Dermis microvascular lymphatic vessel endothelial cell (primary cell): ENCODE measurements around the gene PPM1E. TPM values are rescaled to one million over a fixed set of nuclear protein-coding genes. Genes with fewer than 3 reads are reported as not detected.

ENCODE experiments used
- DNase-seq, 2 donors: peaks; one replicate each; pipeline versions ENCODE4 v3.0.0 to v3.0.0-alpha.2; 2010; ENCODE audit warnings: low read depth in 2 of 2
- total RNA-seq: library from RNA; depleted of rRNA; stranded (reverse); fragments of >200 nt; gene quantifications from 2 replicates; pipeline ENCODE4 v1.2.1, GENCODE V29; 2014

The PPM1E gene
- total RNA-seq, 1 donor from 2014 or later, result under 0.01 TPM

DNA sequence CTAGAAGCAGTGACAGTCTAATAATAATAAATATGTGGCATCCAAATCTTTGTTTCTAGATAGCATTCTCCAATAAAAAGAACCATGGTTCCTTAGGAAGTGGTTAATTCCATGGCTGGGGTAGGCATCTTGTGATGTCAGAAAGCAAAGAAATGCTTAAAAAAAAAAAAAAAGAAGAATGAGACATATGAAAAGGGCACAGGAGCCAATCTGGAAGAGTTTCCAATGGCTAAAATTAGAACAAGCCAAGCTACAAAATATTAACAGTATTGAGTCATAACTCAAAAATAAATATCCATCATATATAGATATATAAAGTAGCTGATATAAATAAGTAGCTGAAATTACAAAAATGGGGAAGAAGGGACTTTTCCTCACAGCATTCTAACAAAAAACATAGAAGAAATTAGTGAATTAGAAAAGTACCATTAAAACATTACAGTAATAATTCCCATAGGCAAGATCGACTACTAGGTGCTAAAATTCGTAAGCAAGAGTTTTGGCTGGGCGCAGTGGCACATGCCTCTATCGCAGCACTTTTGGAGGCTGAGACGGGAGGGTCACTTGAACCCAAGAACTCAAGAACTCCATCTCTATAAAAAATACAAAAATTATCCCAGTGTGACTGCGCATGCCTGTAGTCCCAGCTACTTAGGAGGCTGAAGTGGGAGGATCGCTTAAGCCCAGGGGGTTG lies 239.7 kb downstream of the PPM1E start:
- no peak for DNase-seq

DNA sequence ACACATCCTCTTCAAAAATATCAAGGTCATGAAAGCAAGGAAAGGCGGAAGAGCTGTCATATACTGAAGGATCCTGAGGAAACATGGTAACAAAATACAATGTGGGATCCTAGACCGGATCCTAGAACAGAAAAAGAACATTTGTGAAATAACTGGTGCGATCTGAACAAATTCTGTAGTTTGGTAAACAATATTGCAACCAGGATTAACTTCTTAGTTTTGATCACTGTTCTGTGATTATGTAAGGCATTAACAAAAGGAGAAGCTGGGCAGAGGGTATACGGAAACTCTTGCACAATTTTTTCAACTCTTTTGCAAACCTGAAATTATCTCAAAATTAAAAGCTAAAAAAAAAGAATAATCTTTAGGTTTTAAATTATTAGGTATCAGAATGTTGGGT lies 241.3 kb downstream of the PPM1E start:
- no peak for DNase-seq

DNA sequence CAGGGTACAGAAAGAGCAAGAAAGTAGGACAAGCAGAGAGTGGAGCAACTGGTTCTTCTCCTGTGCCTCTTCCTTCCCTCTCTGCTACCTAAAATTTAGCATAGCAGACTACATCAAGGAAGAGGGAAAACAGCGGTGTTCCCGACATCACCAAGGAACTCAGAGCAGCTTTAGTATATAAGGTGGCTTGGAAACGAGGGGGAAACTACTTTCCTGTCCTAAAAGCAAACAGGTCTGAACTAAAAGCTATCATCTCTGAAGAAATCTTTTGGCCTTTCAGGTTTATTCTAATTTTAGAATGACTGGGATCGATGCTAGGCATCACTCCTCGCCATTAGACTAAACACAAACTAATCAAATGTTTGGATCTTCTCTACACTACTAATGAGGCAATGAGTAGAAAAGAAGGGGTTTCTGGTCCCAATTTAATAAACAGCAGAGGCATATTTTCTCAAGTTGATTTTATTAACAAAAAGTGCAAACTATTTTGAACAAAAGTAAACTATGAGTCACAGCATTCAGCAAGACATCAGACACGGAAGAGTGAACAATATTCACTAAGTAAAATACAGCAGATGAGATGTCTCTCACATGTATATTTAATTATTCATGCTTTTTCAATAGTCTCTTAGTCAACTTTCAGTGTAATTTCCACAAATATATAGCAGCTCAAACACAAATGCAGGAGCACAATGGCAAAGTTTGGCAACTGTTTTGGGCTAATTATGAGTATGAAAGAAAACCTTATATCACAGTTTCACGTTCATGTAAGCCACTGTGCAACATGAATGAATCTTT lies 242.3 kb downstream of the PPM1E start:
- peak in 1 of 2 donors; percentile 24 for DNase-seq

DNA sequence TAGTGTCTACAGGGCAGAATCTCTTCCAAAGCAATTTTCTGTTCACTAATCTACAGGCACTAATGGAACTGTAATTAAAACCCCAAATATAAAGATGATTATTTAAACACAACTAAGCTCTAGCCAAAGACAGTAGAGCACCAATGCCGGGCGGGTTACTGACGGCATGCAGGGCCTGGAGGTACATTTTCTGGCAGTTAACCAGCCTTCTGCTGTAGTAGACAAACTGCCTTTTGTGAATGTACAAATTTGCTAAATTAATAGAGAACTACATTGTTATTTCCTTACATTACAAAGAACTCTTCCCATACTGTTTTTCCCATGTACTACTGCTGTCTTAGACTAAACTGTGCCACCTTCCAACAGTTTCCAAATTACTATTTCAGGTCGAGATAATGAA lies 243.2 kb downstream of the PPM1E start:
- no peak for DNase-seq

DNA sequence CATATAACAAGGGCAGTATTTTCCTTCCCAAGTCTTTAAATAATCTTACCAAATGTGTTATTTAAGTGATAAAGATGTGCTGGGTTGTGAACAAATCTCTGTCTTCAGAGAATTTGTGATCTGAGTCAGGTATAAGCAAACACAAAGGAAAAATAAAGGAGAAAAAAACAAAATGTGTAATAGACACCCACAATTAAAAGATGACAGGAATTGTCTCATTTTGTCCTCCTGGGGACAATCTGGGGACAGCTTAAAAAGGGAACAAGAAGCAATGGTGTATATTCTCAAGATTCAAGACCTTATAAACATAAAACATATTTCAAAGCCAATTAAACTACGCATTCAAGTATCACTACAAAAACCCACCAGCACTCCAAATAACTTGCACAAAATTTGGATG lies 243.8 kb downstream of the PPM1E start:
- no peak for DNase-seq

DNA sequence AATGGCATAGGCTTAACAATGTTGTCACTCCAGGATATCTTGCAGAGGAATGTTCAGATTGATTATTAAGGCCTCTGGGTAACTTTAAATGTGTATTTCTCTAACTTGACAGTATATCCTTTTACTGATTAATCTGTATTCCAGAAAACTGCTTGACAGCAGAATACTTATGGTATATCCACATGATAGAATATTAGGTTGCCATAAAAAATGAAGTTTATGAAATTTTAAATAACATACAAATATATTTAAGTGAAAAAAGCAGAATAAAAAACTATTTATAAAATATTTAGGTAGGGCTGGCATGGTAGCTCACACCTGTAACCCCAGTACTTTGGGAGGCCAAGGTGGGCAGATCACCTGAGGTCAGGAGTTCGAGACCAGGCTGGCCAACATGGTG lies 244.4 kb downstream of the PPM1E start:
- DNase-seq, result no peak

DNA sequence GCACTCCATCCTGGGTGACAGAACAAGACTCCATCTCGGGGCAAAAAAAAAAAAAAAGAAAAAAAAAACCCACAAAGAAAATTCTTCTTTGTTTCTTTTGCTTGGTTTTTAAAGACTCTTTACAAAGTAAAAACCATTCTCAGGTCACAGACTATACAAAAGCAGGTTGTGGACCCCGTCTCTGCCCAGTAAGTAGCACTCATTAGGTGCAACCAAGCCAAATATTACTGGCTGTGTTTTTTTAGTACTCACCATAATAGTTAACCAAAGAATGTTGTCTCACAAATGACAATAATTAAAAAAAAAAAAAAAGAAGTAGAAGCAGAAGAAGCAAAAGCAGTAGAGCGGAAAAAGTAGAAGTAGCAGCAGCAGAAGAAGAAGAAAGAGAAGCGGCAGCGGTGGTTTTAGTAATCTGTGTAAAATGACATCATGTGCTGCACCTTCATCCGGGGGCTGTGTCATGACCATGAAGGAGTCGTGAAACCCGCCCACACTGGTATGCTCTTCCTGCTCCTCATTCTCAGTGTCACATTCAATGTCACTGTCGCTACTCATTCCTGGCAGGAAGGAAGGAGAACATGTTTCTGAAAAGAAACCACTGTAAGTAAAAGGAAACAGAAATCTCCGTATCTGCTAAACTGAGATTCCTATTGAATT lies 245.6 kb downstream of the PPM1E start:
- peak; percentile 43 to 80 for DNase-seq

DNA sequence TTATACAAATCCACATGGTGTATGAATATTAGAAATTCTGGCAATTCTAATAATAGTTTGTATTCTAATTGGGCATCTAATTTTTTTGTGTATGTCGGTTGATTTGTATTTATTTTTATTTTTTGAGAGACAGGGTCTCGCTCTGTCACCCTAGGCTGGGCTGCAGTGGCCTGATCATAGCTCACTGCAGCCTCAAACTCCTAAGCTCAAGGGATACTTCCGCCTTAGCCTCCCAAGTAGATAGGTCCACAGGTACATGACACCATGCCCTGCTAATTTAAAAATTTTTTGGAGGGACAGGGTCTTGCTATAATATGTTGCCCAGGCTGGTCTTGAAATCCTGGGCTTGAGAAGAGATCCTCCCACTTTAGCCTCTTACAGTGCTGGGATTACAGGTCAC lies 246.5 kb downstream of the PPM1E start:
- no peak for DNase-seq

DNA sequence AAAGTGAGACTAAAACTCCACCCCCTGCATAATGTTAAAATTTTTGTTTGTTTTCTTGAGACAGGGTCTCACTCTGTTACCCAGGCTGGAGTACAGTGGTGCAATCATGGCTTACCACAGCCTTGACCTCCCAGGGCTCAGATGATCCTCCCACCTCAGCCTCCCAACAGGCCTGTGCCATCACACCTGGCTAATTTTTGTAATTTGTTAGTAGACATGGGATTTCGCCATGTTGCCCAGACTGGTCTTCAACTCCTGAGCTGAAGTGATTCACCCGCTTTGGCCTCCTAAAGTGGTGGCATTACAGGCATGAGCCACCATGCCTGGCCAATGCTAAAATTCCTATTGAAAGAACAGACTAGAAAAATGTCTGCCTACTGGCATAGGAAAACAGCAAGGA lies 247.2 kb downstream of the PPM1E start:
- peak in 1 of 2 donors; percentile 5 for DNase-seq

DNA sequence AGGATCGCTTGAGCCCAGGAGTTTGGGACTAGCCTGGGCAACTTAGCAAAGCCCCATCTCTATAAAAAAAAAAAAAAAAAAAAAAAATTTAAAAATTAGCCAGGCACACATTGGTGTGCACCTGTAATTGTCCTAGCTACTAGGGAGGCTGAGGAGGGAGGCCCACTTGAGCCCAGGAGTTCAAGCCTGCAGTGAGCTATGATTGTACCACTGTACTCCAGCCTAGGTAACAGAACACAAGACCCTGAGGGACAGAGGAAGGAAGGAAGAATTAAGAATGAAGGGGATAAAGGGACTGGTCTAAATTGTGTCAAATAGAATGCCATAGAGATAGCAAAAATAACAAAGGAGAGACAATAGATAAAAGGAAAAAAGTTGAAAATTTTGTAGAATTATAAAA lies 248.2 kb downstream of the PPM1E start:
- DNase-seq, result no peak

DNA sequence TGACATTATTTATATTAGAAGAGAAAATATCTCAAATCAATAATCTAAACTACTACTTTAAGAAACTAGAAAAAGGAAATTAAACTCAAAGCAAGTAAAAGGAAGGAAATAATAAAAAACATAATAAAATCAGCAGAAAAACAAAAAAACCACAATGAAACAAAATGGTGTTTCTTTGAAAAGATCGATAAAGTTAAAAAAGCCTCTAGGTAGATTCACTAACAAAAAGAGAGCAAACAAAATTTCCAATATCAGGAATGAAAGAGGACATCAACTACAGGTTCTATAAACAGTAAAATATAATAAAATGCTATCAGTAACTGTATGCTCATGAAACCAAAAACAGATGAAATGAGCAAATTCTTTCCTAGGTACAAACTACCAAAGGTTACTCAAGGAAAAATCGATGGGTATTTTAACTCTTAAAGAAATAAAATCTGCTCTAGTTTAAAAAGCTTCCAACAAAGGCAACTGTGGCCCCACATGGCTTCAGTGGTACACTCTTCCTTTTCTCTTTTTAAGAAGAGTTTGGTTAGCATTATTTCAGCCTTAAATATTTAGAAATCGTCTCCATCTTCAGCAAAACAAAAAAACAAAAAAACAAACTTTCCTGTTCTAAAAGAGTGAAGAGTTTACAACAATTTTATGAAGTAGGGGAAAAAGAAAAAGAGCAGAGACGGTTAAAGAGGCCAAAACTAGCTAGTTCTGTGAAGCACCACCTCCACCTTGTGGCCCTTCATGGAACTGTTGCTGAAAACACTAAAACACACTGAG lies 248.9 kb downstream of the PPM1E start:
- DNase-seq, result peak; percentile 60 to 71

DNA sequence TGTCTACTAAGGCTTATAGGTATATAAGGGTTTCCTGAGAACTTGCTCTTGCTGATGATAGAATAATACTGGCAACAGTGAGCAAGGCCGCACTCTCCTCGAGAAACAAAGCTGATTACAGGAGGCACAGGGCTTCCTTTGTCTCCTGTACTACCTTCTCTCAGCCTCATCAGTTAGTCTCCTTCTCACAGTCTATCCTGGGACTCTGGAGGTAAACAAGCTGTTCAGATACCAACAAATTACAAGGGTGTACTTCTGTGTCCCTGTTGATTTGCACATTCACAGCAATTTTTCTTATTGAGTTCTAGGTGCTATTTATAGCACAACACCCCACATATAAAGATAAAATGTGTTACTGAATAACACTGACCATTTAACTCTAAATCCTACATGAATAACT lies 252.3 kb downstream of the PPM1E start:
- no peak for DNase-seq

DNA sequence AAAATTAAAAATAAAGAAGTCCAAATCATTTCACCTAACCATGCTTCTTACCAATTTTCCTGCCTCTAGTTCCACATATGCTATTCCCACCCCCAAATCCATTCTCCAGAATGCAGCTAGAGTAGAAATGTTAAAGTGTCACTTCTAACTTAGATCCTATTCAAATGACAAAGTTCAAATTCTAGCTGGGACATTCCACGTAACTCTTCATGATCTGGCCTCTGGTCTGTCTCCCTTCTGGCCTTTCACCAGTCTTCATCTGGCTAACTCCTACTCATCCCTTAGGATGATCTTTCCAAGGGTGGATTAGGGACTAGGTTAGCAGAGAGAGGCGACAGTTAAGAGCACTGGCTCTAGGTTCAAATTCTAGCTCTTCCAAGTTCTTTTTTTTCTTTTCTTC lies 253.1 kb downstream of the PPM1E start:
- DNase-seq, result no peak

DNA sequence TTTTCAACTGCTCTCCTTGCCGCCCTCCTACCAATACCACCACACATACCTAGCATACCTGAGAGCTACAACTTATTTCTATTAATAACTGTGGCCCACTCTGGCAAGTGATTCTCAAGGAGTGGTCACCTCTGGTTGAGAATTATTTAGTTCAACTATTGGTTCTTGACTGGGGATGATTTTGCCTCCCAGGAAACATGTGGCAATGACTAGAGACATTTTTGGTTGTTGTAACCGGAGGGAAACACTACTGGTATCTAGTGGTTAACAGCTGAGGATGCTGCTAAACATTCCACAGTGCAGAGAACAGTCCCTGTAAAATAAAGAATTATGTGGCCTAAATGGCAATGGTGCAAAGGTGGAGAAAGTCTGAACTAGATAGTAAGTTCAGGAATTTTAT lies 254.4 kb downstream of the PPM1E start:
- DNase-seq, result no peak

DNA sequence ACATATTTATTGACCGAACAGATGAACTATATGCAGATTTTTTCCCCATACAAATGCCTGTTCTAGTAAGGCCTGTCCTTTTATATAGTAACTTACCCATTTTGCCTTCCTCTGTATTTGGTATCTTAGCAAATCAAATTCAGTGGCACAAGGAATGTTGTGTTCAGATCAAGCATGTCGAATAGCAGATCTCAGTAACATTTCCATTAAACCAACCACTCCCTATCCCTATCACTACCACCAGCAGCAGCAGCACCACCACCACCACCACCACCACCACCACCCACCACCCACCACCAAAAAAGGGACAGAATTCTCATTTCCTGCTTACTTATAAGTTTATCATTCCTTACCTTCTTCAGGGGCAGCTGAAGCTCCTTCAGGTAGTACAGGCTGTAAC lies 256.3 kb downstream of the PPM1E start:
- DNase-seq, result no peak

DNA sequence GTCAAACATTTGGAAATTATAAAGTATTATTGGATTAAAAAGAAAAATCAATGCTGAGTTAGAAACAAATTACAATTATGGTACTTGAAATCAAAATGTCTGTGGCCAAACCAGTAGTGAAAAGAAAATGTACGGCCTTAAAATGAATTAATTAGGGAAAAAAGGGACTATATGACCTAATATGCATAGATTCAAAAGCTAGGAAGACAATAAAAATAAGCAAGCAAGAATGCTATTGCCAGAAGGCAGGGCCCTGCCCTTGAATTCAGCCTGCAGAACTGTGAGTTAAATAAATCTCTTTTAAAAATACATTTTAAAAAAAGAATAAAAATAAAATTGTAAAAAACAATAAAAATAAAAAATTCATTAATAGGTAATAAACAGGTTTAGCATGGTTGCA lies 262.4 kb downstream of the PPM1E start:
- no peak for DNase-seq

DNA sequence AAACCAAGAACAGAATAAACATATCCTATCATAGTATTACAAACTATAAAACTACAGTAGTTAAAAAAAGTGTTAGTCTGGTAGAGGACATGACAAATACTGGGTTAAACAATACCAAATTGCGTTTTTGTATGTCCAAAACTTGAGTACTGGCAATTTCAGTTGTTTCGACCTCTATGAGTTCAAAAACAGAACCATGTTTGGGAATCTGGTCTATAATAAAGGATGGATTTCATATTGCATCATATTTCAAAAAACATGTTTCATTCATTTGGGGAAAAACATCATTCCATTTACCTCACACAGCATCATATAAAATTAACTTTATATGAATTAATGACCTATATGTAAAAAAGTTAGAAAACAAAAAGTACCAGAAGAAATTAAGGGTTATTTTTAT lies 269.3 kb downstream of the PPM1E start:
- DNase-seq, result no peak

DNA sequence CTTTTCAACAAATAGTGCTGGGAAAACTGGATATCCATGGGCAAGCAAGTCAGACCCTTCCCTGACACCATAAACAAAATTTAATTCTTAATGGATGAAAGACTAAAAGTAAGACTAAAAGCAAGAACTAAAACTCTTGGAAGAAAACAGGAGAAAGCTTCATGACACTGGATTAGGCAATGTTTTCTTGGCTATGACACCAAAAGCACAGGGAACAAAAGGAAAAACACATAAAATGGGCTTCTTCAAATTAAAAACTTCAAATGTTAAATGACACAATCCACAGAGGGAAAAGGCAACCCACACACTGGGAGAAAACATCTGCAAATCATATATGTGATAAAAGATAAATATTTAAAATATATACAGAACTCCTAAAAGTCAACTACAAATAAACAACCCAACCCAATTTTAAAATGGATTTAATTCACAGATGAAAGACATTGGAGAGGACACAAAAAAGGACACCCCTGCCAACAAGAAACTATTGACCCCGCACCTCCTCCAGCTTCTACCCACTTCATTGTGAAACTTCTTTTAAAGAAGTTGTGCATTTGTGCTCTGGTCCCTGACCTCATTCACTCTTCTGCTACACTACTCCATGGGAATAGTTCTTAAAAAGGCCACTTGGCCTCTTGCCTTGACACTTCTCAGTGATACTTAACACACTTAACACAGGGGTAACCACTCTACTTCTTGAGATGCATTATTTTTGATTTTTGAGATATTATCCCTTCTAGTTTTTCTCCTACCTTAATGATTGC lies 270.7 kb downstream of the PPM1E start:
- DNase-seq, result no peak

DNA sequence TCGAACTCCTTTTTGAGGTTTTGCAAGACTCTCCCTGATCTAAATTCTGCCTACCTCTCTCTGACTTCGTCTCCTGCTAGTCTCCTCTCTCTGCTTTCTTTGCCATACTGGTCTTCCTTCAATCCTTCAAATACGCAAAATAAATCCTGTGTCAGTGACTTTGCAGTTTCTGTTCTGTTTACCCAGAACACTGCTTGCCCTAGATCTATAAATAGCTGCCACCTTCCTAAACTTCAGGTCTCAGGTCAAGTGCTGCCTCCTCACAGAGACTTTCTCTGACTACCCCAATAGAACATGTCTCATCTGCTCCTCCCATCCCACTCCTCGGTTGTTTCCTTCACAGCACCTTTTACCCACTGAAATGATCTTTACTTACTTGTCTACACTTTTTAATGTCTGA lies 272.1 kb downstream of the PPM1E start:
- no peak for DNase-seq

DNA sequence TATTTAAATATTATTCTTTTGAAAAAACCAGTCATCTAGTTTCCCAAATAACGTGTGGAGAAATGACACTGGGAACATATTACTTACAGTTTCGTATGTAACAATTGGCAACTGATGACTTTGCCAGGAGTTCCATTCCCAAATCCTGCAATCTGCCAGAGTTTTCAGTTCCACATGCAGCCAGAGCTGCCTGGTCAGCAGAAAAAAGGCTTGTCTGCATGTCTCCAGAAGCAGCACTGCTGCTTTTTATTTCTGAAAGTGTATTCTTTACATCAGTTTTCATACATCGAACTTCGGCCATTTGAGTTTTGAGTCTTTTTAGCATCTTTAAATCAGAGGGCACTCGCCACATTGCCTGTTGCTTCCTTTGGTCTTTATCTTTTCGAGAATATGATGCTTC lies 272.7 kb downstream of the PPM1E start:
- no peak for DNase-seq

DNA sequence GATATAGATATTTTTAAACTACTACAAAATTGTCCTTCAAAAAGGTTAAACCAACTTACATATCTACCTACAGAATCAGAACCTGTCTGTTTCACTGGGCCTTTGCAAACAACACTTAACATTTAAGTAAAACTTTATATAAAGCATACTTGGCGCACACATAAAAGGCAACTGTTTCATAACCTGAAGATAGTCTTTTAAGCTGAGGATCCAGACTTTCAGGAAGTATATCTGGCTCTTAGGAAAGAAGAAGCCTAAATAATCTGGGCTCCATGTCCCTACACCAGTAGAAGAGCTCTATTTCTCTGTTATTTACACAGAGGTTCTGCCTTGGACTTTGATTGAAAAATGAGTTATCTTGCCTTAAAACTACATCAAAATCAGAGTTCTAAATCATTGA lies 275.2 kb downstream of the PPM1E start:
- no peak for DNase-seq
